HFF-Myc (cell line): ENCODE results near the gene ZNF575.

ENCODE experiments used
- DNase-seq: peaks from one replicate; pipeline ENCODE4 v3.0.0-alpha.2; 2011; ENCODE audit warnings: low read depth; ENCODE audit errors: extremely low read depth
- H3K4me3 ChIP-seq: replicated peaks from 2 replicates; pipeline ENCODE4 v1.5.1; 2011; ENCODE audit warnings: low read depth, mild to moderate bottlenecking, control low read depth, low read length
- CTCF ChIP-seq: IDR thresholded peaks from 2 replicates; pipeline ENCODE4 v1.5.1; 2012; ENCODE audit warnings: mild to moderate bottlenecking, low read depth, low read length, control low read depth; ENCODE audit errors: missing control alignments

The ZNF575 gene

GRCh38 chr19:43578787-43579186 lies 45.8 kb downstream of the ZNF575 start:
- no peak for TF ChIP-seq CTCF
- no peak overlapping the region for H3K4me3 ChIP-seq
- no peak for DNase-seq

GRCh38 chr19:43581467-43581866 lies 48.5 kb downstream of the ZNF575 start:
- TF ChIP-seq CTCF: no peak
- DNase-seq: no peak
- peak overlapping the region; percentile 55 for H3K4me3 ChIP-seq

- TF ChIP-seq CTCF: no peak
- no peak overlapping the region for H3K4me3 ChIP-seq
- DNase-seq: no peak
Measured at GRCh38 chr19:43582495-43582894, 49.5 kb downstream of the ZNF575 start.

GRCh38 chr19:43584484-43584883 lies 51.5 kb downstream of the ZNF575 start:
- no peak for TF ChIP-seq CTCF
- H3K4me3 ChIP-seq: no peak overlapping the region
- no peak for DNase-seq
